OCI-LY1 (cell line): ENCODE results near the gene SLC2A4RG.

Experiments used
- EZH2 ChIP-seq: fragments of 200-600 bp; sonication (generic), shearing (Covaris generic); IDR thresholded peaks from 2 replicates; pipeline ENCODE4 v1.8.0; 2017; ENCODE audit warnings: borderline replicate concordance, mixed run types, mild to moderate bottlenecking, antibody characterized with exemption, low read length, moderate library complexity, mixed read lengths
- TF ChIP-seq, protein P1 (sequence below): fragments of 200-600 bp; sonication (generic), shearing (Covaris generic); IDR thresholded peaks from 2 replicates; pipeline ENCODE4 v1.5.1; 2017; ENCODE audit warnings: mild to moderate bottlenecking, antibody characterized with exemption, low read length, moderate library complexity, mixed read lengths

DNA sequence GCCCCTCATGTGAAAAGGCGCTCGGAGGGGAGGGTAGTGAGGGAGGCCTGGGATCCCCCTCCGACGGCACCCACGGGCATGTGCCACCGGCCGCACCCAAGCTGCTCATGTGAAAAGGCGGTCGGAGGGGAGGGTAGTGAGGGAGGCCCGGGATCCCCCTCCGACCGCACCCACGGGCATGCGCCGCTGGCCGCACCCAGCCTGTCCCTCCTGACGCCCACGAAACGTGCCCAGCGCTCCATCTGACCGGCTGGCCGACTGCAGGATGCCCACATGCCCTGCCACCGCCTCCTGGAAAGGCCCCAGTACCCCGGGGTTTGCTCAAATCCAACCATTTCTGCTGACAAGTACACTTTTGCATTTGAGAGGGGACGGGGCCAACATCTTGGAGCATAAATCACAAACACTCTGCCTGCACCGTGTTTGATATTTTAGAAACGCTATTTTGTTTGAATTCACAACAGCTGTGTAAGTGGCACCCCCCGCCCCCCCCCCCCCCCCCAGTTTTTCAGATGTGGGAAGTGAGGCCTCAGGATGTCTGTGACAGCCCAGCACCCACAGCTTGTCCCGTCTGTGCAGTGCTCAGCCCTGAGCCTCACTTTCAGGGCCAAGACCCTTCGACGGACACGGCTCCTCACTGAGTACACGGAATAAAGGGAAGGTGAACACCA is 34.1 kb downstream of the SLC2A4RG start:
- TF ChIP-seq, protein P1, sequence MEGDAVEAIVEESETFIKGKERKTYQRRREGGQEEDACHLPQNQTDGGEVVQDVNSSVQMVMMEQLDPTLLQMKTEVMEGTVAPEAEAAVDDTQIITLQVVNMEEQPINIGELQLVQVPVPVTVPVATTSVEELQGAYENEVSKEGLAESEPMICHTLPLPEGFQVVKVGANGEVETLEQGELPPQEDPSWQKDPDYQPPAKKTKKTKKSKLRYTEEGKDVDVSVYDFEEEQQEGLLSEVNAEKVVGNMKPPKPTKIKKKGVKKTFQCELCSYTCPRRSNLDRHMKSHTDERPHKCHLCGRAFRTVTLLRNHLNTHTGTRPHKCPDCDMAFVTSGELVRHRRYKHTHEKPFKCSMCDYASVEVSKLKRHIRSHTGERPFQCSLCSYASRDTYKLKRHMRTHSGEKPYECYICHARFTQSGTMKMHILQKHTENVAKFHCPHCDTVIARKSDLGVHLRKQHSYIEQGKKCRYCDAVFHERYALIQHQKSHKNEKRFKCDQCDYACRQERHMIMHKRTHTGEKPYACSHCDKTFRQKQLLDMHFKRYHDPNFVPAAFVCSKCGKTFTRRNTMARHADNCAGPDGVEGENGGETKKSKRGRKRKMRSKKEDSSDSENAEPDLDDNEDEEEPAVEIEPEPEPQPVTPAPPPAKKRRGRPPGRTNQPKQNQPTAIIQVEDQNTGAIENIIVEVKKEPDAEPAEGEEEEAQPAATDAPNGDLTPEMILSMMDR, result no peak
- TF ChIP-seq EZH2, result no peak
